ENCODE results near the gene PALLD. TPM values are rescaled to one million over a fixed set of nuclear protein-coding genes. Genes with fewer than 3 reads are reported as not detected.

PALLD gene
- total RNA-seq, 1 experiment from 2014 or later, result 18.3 TPM

- DNase-seq, result no peak
- no peak overlapping the region for H4K8ac ChIP-seq (replicated peaks; ENCODE audit: insufficient read length, low read depth, low read length)
- H3K79me1 ChIP-seq (ENCODE audit: insufficient read depth, low read depth, low read length, poor library complexity, severe bottlenecking), result no peaks in the 10 kb centered on the region
- no peak overlapping the region for H4K5ac ChIP-seq (ENCODE audit: insufficient read length, low read depth, low read length)
- H2BK15ac ChIP-seq (ENCODE audit: low read depth, low read length), result no peak overlapping the region
- H3T11ph ChIP-seq (ENCODE audit: low read length), result no peak overlapping the region
- H2AK5ac ChIP-seq (ENCODE audit: insufficient read length, low read length), result no peak overlapping the region
- H4K91ac ChIP-seq (ENCODE audit: insufficient read length, low read depth, low read length), result no peak overlapping the region
- H3K4me1 ChIP-seq (ENCODE audit: insufficient read depth, low read length), result peaks cover 6% of the 10 kb centered on the region; the same call in 1 of the 2 replicates
- no peak overlapping the region for H2BK12ac ChIP-seq (ENCODE audit: insufficient read length, low read depth, low read length)
- H3K27me3 ChIP-seq (ENCODE audit: insufficient read depth, low read length), result no peaks in the 10 kb centered on the region
- H2BK5ac ChIP-seq (ENCODE audit: insufficient read length, low read length), result no peak overlapping the region
- no peaks in the 10 kb centered on the region for H3K9me3 ChIP-seq (ENCODE audit: control insufficient read depth, low read depth, low read length)
- no peak overlapping the region for H3K4me2 ChIP-seq (ENCODE audit: insufficient read depth, insufficient read length, low read length)
- no peaks in the 10 kb centered on the region for H3K36me3 Mint-ChIP-seq (ENCODE audit: insufficient read depth in 1 of 3, low read depth in 3 of 3)
- H3K23me2 ChIP-seq (ENCODE audit: insufficient read length, low read depth, low read length, poor library complexity, severe bottlenecking), result no peaks in the 10 kb centered on the region
- H3K4me1 Mint-ChIP-seq, result peaks cover 24 to 25% of the 10 kb centered on the region in 2 experiments
- no peaks in the 10 kb centered on the region for H3K79me2 ChIP-seq (ENCODE audit: insufficient read depth, low read length)
- no peak overlapping the region for H3K56ac ChIP-seq (ENCODE audit: insufficient read length, low read depth, low read length)
- no peaks in the 10 kb centered on the region for H3K9me3 Mint-ChIP-seq
- TF ChIP-seq CTCF (conservative IDR thresholded peaks at IDR 0.05), result no peak
- no peak overlapping the region for H3K27ac ChIP-seq (ENCODE audit: insufficient read length, low read depth, low read length)
- H3K27ac Mint-ChIP-seq, result no peak overlapping the region
- no peaks in the 10 kb centered on the region for H4K20me1 ChIP-seq (ENCODE audit: control insufficient read depth, insufficient read depth, insufficient read length)
- no peak overlapping the region for H3K4me3 Mint-ChIP-seq
- H2BK120ac ChIP-seq (ENCODE audit: low read depth, low read length, poor library complexity, severe bottlenecking), result no peak overlapping the region
- H3K23ac ChIP-seq (ENCODE audit: insufficient read length, low read depth, low read length), result no peak overlapping the region
- H3K14ac ChIP-seq (ENCODE audit: insufficient read depth, low read length), result no peak overlapping the region
- H3K18ac ChIP-seq (ENCODE audit: insufficient read length, low read depth, low read length), result no peak overlapping the region
- WGBS (ENCODE audit: extremely low coverage, insufficient read length, low lambda C conversion rate), result no CpG with 5 or more reads among the region's 4 CpGs
- no peak overlapping the region for H2BK20ac ChIP-seq (ENCODE audit: low read depth, low read length, poor library complexity, severe bottlenecking)
- H2AFZ ChIP-seq (ENCODE audit: low read length), result no peak overlapping the region
- no peak overlapping the region for H3K9ac ChIP-seq (ENCODE audit: extremely low read depth, insufficient read length, low read length)
- no peak overlapping the region for H3K4ac ChIP-seq (ENCODE audit: low read depth, low read length)
- no peaks in the 10 kb centered on the region for H3K27me3 Mint-ChIP-seq (ENCODE audit: low read depth)
These were observed 159.3 kb downstream of the PALLD start for GRCh38 chr4:168656055-168656660.

Data from H9 (cell line).